H9 (cell line): ENCODE results near the gene C16orf95. TPM values are rescaled to one million over a fixed set of nuclear protein-coding genes. Genes with fewer than 3 reads are reported as not detected.

Source experiments
- DNase-seq: peaks from one replicate; pipeline ENCODE4 v3.0.0-alpha.2; 2017
- H2AFZ ChIP-seq: one replicate; pipeline ENCODE4 v1.6.1; 2013; ENCODE audit warnings: mild to moderate bottlenecking, low read length, control low read depth, moderate library complexity
- H2AK5ac ChIP-seq: 2 replicates; pipeline ENCODE4 v1.6.1; 2013; ENCODE audit warnings: low read length, control low read depth, mixed read lengths; ENCODE audit not compliant: insufficient read length
- H2BK120ac ChIP-seq: one replicate; pipeline ENCODE4 v1.6.1; 2013; ENCODE audit warnings: low read depth, mild to moderate bottlenecking, low read length, control low read depth, inconsistent platforms; ENCODE audit not compliant: poor library complexity, severe bottlenecking
- H2BK12ac ChIP-seq: 2 replicates; pipeline ENCODE4 v1.6.1; 2013; ENCODE audit warnings: low read length, control low read depth, mixed read lengths, low read depth; ENCODE audit not compliant: insufficient read length
- H2BK15ac ChIP-seq: 2 replicates; pipeline ENCODE4 v1.6.1; 2013; ENCODE audit warnings: low read depth, low read length, control low read depth
- H2BK20ac ChIP-seq: one replicate; pipeline ENCODE4 v1.6.1; 2013; ENCODE audit warnings: low read depth, mild to moderate bottlenecking, low read length, control low read depth, inconsistent platforms; ENCODE audit not compliant: poor library complexity, severe bottlenecking
- H2BK5ac ChIP-seq: 2 replicates; pipeline ENCODE4 v1.6.1; 2013; ENCODE audit warnings: low read length, control low read depth, mixed read lengths; ENCODE audit not compliant: insufficient read length
- H3K14ac ChIP-seq: 2 replicates; pipeline ENCODE4 v1.6.1; 2013; ENCODE audit warnings: low read length, control low read depth; ENCODE audit not compliant: insufficient read depth
- H3K18ac ChIP-seq: 2 replicates; pipeline ENCODE4 v1.6.1; 2013; ENCODE audit warnings: low read depth, mild to moderate bottlenecking, mixed read lengths, low read length, control low read depth; ENCODE audit not compliant: insufficient read length
- H3K23ac ChIP-seq: 2 replicates; pipeline ENCODE4 v1.6.1; 2013; ENCODE audit warnings: low read length, control low read depth, mixed read lengths, low read depth; ENCODE audit not compliant: insufficient read length
- H3K23me2 ChIP-seq: 2 replicates; pipeline ENCODE4 v1.6.1; 2013; ENCODE audit warnings: low read depth, mild to moderate bottlenecking, mixed read lengths, low read length, control low read depth; ENCODE audit not compliant: insufficient read length, poor library complexity, severe bottlenecking
- H3K27ac ChIP-seq: 2 replicates; pipeline ENCODE4 v1.5.1; 2013; ENCODE audit warnings: low read length, control low read depth, mixed read lengths, low read depth; ENCODE audit not compliant: insufficient read length
- H3K27me3 ChIP-seq: 2 replicates; pipeline ENCODE4 v1.6.1; 2013; ENCODE audit warnings: low read length, control low read depth, inconsistent platforms; ENCODE audit not compliant: insufficient read depth
- H3K4ac ChIP-seq: 2 replicates; pipeline ENCODE4 v1.6.1; 2013; ENCODE audit warnings: low read depth, mild to moderate bottlenecking, control low read depth, inconsistent platforms, low read length, moderate library complexity
- H3K4me1 ChIP-seq: 2 replicates; pipeline ENCODE4 v1.6.1; 2013; ENCODE audit warnings: low read length, control low read depth, inconsistent platforms; ENCODE audit not compliant: insufficient read depth
- H3K4me2 ChIP-seq: 2 replicates; pipeline ENCODE4 v1.6.1; 2013; ENCODE audit warnings: low read length, control low read depth, mixed read lengths; ENCODE audit not compliant: insufficient read length, insufficient read depth
- H3K56ac ChIP-seq: 2 replicates; pipeline ENCODE4 v1.6.1; 2013; ENCODE audit warnings: low read depth, mild to moderate bottlenecking, mixed read lengths, low read length, control low read depth; ENCODE audit not compliant: insufficient read length
- H3K79me1 ChIP-seq: 2 replicates; pipeline ENCODE4 v1.6.1; 2013; ENCODE audit warnings: low read depth, mild to moderate bottlenecking, moderate library complexity, low read length, control low read depth, inconsistent platforms; ENCODE audit not compliant: insufficient read depth, poor library complexity, severe bottlenecking
- H3K79me2 ChIP-seq: 2 replicates; pipeline ENCODE4 v1.6.1; 2013; ENCODE audit warnings: low read length, control low read depth, inconsistent platforms; ENCODE audit not compliant: insufficient read depth
- H3K9ac ChIP-seq: 2 replicates; pipeline ENCODE4 v1.6.1; 2013; ENCODE audit warnings: low read length, control low read depth, mixed read lengths; ENCODE audit not compliant: insufficient read length; ENCODE audit errors: extremely low read depth
- H3K9me3 ChIP-seq: one replicate; pipeline ENCODE4 v1.6.1; 2013; ENCODE audit warnings: low read depth, low read length, inconsistent platforms; ENCODE audit not compliant: control insufficient read depth
- H3T11ph ChIP-seq: one replicate; pipeline ENCODE4 v1.6.1; 2013; ENCODE audit warnings: mild to moderate bottlenecking, low read length, control low read depth, inconsistent platforms
- H4K20me1 ChIP-seq: one replicate; pipeline ENCODE4 v1.6.1; 2013; ENCODE audit not compliant: control insufficient read depth, insufficient read length, insufficient read depth
- H4K5ac ChIP-seq: 2 replicates; pipeline ENCODE4 v1.6.1; 2013; ENCODE audit warnings: low read depth, mild to moderate bottlenecking, mixed read lengths, low read length, control low read depth; ENCODE audit not compliant: insufficient read length
- H4K8ac ChIP-seq: replicated peaks from 2 replicates; pipeline ENCODE4 v1.6.1; 2013; ENCODE audit warnings: low read length, control low read depth, mixed read lengths, low read depth; ENCODE audit not compliant: insufficient read length
- H4K91ac ChIP-seq: 2 replicates; pipeline ENCODE4 v1.6.1; 2013; ENCODE audit warnings: low read depth, mild to moderate bottlenecking, moderate library complexity, mixed read lengths, low read length, control low read depth; ENCODE audit not compliant: insufficient read length
- H3K27ac Mint-ChIP-seq, 3 experiments: 2 replicates in 2 of 3; 3 replicates in 1 of 3; pipeline ENCODE4 v1.8.0; 2020 to 2021; ENCODE audit warnings: mixed read lengths in 3 of 3, mild to moderate bottlenecking in 1 of 3, moderate library complexity in 1 of 3
- H3K27me3 Mint-ChIP-seq: 2 replicates; pipeline ENCODE4 v1.8.0; 2021; ENCODE audit warnings: low read depth, mild to moderate bottlenecking, moderate library complexity, mixed read lengths
- H3K36me3 Mint-ChIP-seq, 3 experiments: 2 replicates in 2 of 3; 3 replicates in 1 of 3; pipeline ENCODE4 v1.8.0; 2020 to 2021; ENCODE audit warnings: low read depth in 3 of 3, mixed read lengths in 3 of 3; ENCODE audit not compliant: insufficient read depth in 1 of 3
- H3K4me1 Mint-ChIP-seq, 2 experiments: 2 replicates each; pipeline ENCODE4 v1.8.0; 2020; ENCODE audit warnings: mixed read lengths in 2 of 2
- H3K4me3 Mint-ChIP-seq, 2 experiments: 2 replicates in 1 of 2; 3 replicates in 1 of 2; pipeline ENCODE4 v1.8.0; 2020 to 2021; ENCODE audit warnings: mild to moderate bottlenecking in 2 of 2, mixed read lengths in 2 of 2, moderate library complexity in 1 of 2
- H3K9me3 Mint-ChIP-seq, 2 experiments: 2 replicates in 1 of 2; 3 replicates in 1 of 2; pipeline ENCODE4 v1.8.0; 2020; ENCODE audit warnings: mild to moderate bottlenecking in 2 of 2, mixed read lengths in 2 of 2, moderate library complexity in 1 of 2
- WGBS: extraction: QIAGEN DNeasy Blood & Tissue Kit; methylation state at CpG from one replicate; pipeline ENCODE4 v1.1.7; 2013; ENCODE audit warnings: missing lambda C conversion rate, low lambda C conversion rate, mixed read lengths; ENCODE audit not compliant: insufficient read length; ENCODE audit errors: extremely low coverage; 5-methylcytosine and 5-hydroxymethylcytosine counted together
- total RNA-seq: library from RNA; stranded (reverse); gene quantifications from 2 replicates; pipeline ENCODE4 v1.2.1, GENCODE V29; 2021
- TF ChIP-seq, protein P1 (sequence below): fragments of 200-600 bp; sonication (generic); conservative IDR thresholded peaks from 3 replicates; pipeline ENCODE4 v1.8.0; 2021; ENCODE audit warnings: antibody characterized with exemption, mild to moderate bottlenecking

Gene C16orf95
- total RNA-seq, 1 experiment from 2014 or later, result 5.6 TPM

GRCh38 chr16:87342978-87343752, 26.0 kb upstream of the C16orf95 start:
- Histone ChIP-seq H3K23me2 (no peaks in the 10 kb centered on the region), H4K91ac (no peak overlapping the region), H3K23ac (no peak overlapping the region), H2BK15ac (no peak overlapping the region), H3K4me2 (no peak overlapping the region), H2AK5ac (no peak overlapping the region), H3K14ac (no peak overlapping the region), H2BK20ac (no peak overlapping the region), H2AFZ (no peak overlapping the region), H3K79me1 (peaks cover 3% of the 10 kb centered on the region), H2BK12ac (no peak overlapping the region), H3K18ac (no peak overlapping the region), H3K79me2 (no peaks in the 10 kb centered on the region), H3K9me3 (no peaks in the 10 kb centered on the region), H3K9ac (no peak overlapping the region), H3K4ac (no peak overlapping the region), H4K8ac (no peak overlapping the region), H2BK5ac (no peak overlapping the region), H3K56ac (no peak overlapping the region), H3K4me1 (no peaks in the 10 kb centered on the region; the same call in 1 of the 2 replicates), H4K20me1 (no peaks in the 10 kb centered on the region), H3T11ph (no peak overlapping the region), H2BK120ac (no peak overlapping the region), H3K27ac (no peak overlapping the region), H3K27me3 (no peaks in the 10 kb centered on the region), H4K5ac (no peak overlapping the region)
- TF ChIP-seq, protein P1, sequence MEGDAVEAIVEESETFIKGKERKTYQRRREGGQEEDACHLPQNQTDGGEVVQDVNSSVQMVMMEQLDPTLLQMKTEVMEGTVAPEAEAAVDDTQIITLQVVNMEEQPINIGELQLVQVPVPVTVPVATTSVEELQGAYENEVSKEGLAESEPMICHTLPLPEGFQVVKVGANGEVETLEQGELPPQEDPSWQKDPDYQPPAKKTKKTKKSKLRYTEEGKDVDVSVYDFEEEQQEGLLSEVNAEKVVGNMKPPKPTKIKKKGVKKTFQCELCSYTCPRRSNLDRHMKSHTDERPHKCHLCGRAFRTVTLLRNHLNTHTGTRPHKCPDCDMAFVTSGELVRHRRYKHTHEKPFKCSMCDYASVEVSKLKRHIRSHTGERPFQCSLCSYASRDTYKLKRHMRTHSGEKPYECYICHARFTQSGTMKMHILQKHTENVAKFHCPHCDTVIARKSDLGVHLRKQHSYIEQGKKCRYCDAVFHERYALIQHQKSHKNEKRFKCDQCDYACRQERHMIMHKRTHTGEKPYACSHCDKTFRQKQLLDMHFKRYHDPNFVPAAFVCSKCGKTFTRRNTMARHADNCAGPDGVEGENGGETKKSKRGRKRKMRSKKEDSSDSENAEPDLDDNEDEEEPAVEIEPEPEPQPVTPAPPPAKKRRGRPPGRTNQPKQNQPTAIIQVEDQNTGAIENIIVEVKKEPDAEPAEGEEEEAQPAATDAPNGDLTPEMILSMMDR, result no peak
- Mint-ChIP-seq H3K4me1 (peaks cover 9 to 29% of the 10 kb centered on the region in 2 experiments), H3K27ac (peak overlapping the region in 2 of 3 experiments; percentile 52 to 91; a peak in 3 of 7 replicates), H3K9me3 (no peaks in the 10 kb centered on the region), H3K4me3 (no peak overlapping the region), H3K36me3 (peaks cover 13 to 28% (median 15%) of the 10 kb centered on the region in 3 experiments; a peak in 6 of 7 replicates), H3K27me3 (no peaks in the 10 kb centered on the region)
- no peak for DNase-seq
- WGBS, result no CpG with 5 or more reads among the region's 26 CpGs
